Measurements from ENCODE around the gene UGGT1.
A peak's percentile ranks its signal among the peaks of the same experiment; 100 is the strongest.

The UGGT1 gene

GRCh38 chr2:128084757-128085156 lies 6.2 kb upstream of the UGGT1 start:
- Histone ChIP-seq H3K27me3 (ENCODE audit: insufficient read depth, low read length, poor library complexity, severe bottlenecking) (no peaks in the 10 kb centered on the region), H4K20me1 (ENCODE audit: insufficient read depth, low read length, poor library complexity, severe bottlenecking) (no peaks in the 10 kb centered on the region), H3K4me1 (ENCODE audit: insufficient read depth, low read length, poor library complexity, severe bottlenecking) (no peaks in the 10 kb centered on the region), H3K9ac (ENCODE audit: low read depth, low read length, poor library complexity, severe bottlenecking) (no peak overlapping the region), H3K79me2 (ENCODE audit: insufficient read depth, low read length) (no peaks in the 10 kb centered on the region), H3K4me3 (ENCODE audit: low read length, poor library complexity, severe bottlenecking) (no peak overlapping the region), H3K9me2 (replicated peaks; ENCODE audit: low read depth, low read length) (no peaks in the 10 kb centered on the region), H3F3A (ENCODE audit: low read depth) (no peaks in the 10 kb centered on the region), H3K9me3 (ENCODE audit: insufficient read depth, low read depth, low read length) (no peaks in the 10 kb centered on the region; the same call in 1 of the 2 replicates), H3K4me2 (ENCODE audit: low read depth, low read length, poor library complexity, severe bottlenecking) (no peak overlapping the region), H2AFZ (ENCODE audit: low read length) (no peak overlapping the region), H3K36me3 (ENCODE audit: insufficient read depth, low read length) (no peaks in the 10 kb centered on the region)
- TF ChIP-seq EZH2phosphoT487 (IDR thresholded peaks at IDR 0.05; ENCODE audit: borderline replicate concordance) = no peak
- TF ChIP-seq, protein P1, sequence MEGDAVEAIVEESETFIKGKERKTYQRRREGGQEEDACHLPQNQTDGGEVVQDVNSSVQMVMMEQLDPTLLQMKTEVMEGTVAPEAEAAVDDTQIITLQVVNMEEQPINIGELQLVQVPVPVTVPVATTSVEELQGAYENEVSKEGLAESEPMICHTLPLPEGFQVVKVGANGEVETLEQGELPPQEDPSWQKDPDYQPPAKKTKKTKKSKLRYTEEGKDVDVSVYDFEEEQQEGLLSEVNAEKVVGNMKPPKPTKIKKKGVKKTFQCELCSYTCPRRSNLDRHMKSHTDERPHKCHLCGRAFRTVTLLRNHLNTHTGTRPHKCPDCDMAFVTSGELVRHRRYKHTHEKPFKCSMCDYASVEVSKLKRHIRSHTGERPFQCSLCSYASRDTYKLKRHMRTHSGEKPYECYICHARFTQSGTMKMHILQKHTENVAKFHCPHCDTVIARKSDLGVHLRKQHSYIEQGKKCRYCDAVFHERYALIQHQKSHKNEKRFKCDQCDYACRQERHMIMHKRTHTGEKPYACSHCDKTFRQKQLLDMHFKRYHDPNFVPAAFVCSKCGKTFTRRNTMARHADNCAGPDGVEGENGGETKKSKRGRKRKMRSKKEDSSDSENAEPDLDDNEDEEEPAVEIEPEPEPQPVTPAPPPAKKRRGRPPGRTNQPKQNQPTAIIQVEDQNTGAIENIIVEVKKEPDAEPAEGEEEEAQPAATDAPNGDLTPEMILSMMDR (conservative IDR thresholded peaks at IDR 0.05; ENCODE audit: low read length) = no peak

- H4K20me1 ChIP-seq (ENCODE audit: insufficient read depth, low read length, poor library complexity, severe bottlenecking) = no peaks in the 10 kb centered on the region
- no peak overlapping the region for H3K9ac ChIP-seq (ENCODE audit: low read depth, low read length, poor library complexity, severe bottlenecking)
- H3K79me2 ChIP-seq (ENCODE audit: insufficient read depth, low read length) = peaks cover 2% of the 10 kb centered on the region; the same call in 1 of the 2 replicates
- no peaks in the 10 kb centered on the region; the same call in 1 of the 2 replicates for H3K9me3 ChIP-seq (ENCODE audit: insufficient read depth, low read depth, low read length)
- no peaks in the 10 kb centered on the region for H3K4me1 ChIP-seq (ENCODE audit: insufficient read depth, low read length, poor library complexity, severe bottlenecking)
- no peaks in the 10 kb centered on the region for H3K36me3 ChIP-seq (ENCODE audit: insufficient read depth, low read length)
- H3K27me3 ChIP-seq (ENCODE audit: insufficient read depth, low read length, poor library complexity, severe bottlenecking) = no peaks in the 10 kb centered on the region
- no peaks in the 10 kb centered on the region for H3F3A ChIP-seq (ENCODE audit: low read depth)
- no peak for TF ChIP-seq EZH2phosphoT487 (IDR thresholded peaks at IDR 0.05; ENCODE audit: borderline replicate concordance)
- TF ChIP-seq, protein P1 (conservative IDR thresholded peaks at IDR 0.05; ENCODE audit: low read length) = peak; percentile 24; the same call in 1 of the 2 replicates
- no peak overlapping the region for H2AFZ ChIP-seq (ENCODE audit: low read length)
- no peak overlapping the region for H3K4me3 ChIP-seq (ENCODE audit: low read length, poor library complexity, severe bottlenecking)
- H3K4me2 ChIP-seq (ENCODE audit: low read depth, low read length, poor library complexity, severe bottlenecking) = no peak overlapping the region
- no peaks in the 10 kb centered on the region for H3K9me2 ChIP-seq (replicated peaks; ENCODE audit: low read depth, low read length)
These were observed 4.8 kb upstream of the UGGT1 start for GRCh38 chr2:128086244-128086643.

DNA sequence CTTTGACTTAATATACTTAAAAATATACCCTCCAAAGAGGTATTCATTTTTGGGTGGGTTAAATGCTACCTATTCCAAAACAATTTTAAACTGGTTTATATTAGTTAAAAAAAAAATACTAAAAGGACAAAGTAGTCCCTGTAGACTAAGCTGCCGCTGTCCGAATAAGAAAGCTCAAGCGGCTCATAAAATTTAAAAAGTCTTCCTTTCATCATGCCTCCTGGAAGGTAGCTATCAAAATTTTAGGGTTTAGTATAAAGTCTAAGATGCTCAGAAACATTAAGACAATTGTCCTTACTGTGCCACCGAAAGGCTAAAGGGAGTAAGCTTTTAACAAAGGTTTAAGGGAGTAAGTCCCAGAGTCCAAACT lies 440 bp upstream of the UGGT1 start:
- Histone ChIP-seq H3K4me2 (ENCODE audit: low read depth, low read length, poor library complexity, severe bottlenecking) (peak overlapping the region; percentile 69), H4K20me1 (ENCODE audit: insufficient read depth, low read length, poor library complexity, severe bottlenecking) (peaks cover 23% of the 10 kb centered on the region), H3K4me3 (ENCODE audit: low read length, poor library complexity, severe bottlenecking) (peak overlapping the region; percentile 82), H3K9me3 (ENCODE audit: insufficient read depth, low read depth, low read length) (no peaks in the 10 kb centered on the region), H3K4me1 (ENCODE audit: insufficient read depth, low read length, poor library complexity, severe bottlenecking) (peaks cover 28% of the 10 kb centered on the region), H3K36me3 (ENCODE audit: insufficient read depth, low read length) (no peaks in the 10 kb centered on the region), H3K79me2 (ENCODE audit: insufficient read depth, low read length) (peaks cover 44% of the 10 kb centered on the region), H2AFZ (ENCODE audit: low read length) (peak overlapping the region; percentile 90), H3K9me2 (replicated peaks; ENCODE audit: low read depth, low read length) (no peaks in the 10 kb centered on the region), H3K9ac (ENCODE audit: low read depth, low read length, poor library complexity, severe bottlenecking) (peak overlapping the region; percentile 84), H3K27me3 (ENCODE audit: insufficient read depth, low read length, poor library complexity, severe bottlenecking) (no peaks in the 10 kb centered on the region), H3F3A (ENCODE audit: low read depth) (no peaks in the 10 kb centered on the region)
- TF ChIP-seq EZH2phosphoT487 (IDR thresholded peaks at IDR 0.05; ENCODE audit: borderline replicate concordance) = no peak
- TF ChIP-seq, protein P1 (conservative IDR thresholded peaks at IDR 0.05; ENCODE audit: low read length) = no peak
